ENCODE measurements around the gene KRIT1.
"Not testable (repeated sequence)": the region's sequence is repeated elsewhere in the genome, so short reads cannot be mapped to it uniquely, and the experiment has no call there.

Gene KRIT1

DNA sequence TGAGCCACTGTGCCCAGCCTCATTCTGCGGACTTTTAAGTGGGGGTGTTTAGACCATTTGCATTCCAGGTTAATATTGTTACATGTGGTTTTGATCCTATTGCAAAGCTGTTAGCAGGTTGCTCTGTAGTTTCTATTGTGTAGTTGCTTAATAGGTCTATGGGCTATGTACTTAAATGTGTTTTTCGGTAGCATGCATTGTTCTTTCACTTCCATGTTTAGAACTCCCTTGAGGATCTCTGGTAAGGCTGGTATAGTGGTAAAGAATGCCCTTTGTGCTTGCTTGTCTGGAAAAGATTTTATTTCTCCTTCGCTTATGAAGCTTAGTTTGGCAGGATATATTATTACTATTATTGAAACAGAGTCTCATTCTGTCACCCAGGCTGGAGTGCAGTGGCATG, 53.4 kb downstream of the KRIT1 start:
- no peak for DNase-seq (ENCODE audit: low read depth)
- H3K4me3 ChIP-seq (ENCODE audit: low read length) = no peak overlapping the region
- TF ChIP-seq, protein P1, sequence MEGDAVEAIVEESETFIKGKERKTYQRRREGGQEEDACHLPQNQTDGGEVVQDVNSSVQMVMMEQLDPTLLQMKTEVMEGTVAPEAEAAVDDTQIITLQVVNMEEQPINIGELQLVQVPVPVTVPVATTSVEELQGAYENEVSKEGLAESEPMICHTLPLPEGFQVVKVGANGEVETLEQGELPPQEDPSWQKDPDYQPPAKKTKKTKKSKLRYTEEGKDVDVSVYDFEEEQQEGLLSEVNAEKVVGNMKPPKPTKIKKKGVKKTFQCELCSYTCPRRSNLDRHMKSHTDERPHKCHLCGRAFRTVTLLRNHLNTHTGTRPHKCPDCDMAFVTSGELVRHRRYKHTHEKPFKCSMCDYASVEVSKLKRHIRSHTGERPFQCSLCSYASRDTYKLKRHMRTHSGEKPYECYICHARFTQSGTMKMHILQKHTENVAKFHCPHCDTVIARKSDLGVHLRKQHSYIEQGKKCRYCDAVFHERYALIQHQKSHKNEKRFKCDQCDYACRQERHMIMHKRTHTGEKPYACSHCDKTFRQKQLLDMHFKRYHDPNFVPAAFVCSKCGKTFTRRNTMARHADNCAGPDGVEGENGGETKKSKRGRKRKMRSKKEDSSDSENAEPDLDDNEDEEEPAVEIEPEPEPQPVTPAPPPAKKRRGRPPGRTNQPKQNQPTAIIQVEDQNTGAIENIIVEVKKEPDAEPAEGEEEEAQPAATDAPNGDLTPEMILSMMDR (IDR thresholded peaks at IDR 0.05; ENCODE audit: insufficient read depth, low read depth, low read length, missing control alignments) = no peak

DNA sequence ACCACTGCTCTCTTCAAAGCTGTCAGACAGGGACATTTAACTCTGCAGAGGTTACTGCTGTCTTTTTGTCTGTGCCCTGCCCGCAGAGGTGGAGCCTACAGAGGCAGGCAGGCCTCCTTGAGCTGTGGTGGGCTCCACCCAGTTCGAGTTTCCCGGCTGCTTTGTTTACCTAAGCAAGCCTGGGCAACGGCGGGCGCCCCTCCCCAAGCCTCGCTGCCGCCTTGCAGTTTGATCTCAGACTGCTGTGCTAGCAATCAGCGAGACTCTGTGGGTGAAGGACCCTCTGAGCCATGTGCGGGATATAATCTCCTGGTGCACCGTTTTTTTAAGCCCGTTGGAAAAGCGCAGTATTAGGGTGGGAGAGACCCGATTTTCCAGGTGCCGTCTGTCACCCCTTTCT, 56.5 kb downstream of the KRIT1 start:
- not testable (repeated sequence) for DNase-seq (ENCODE audit: low read depth); H3K4me3 ChIP-seq (ENCODE audit: low read length)

DNA sequence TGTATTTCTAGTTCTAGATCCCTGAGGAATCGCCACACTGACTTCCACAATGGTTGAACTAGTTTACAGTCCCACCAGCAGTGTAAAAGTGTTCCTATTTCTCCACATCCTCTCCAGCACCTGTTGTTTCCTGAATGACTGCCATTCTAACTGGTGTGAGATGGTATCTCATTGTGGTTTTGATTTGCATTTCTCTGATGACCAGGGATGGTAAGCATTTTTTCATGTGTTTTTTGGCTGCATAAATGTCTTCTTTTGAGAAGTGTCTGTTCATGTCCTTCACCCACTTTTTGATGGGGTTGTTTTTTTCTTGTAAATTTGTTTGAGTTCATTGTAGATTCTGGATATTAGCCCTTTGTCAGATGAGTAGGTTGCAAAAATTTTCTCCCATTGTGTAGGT, 61.4 kb downstream of the KRIT1 start:
- H3K4me3 ChIP-seq (ENCODE audit: low read length); DNase-seq (ENCODE audit: low read depth): not testable (repeated sequence)

GRCh38 chr7:92178928-92179924, 66.5 kb downstream of the KRIT1 start, which contains the start of gene LRRD1:
TSS of gene LRRD1 (minus strand) at chr7:92179142. CDS start at chr7:92165202, 13,940 bp downstream.
- TF ChIP-seq, protein P1 (IDR thresholded peaks at IDR 0.05; ENCODE audit: insufficient read depth, low read depth, low read length, missing control alignments) = peak; percentile 75
- H3K4me3 ChIP-seq (ENCODE audit: low read length) = peak within 1 kb of the TSS; percentile 51
- peak; percentile 90 for DNase-seq (ENCODE audit: low read depth)

- peak; percentile 48 for DNase-seq (ENCODE audit: low read depth)
- TF ChIP-seq, protein P1 (IDR thresholded peaks at IDR 0.05; ENCODE audit: insufficient read depth, low read depth, low read length, missing control alignments) = no peak
- H3K4me3 ChIP-seq (ENCODE audit: low read length) = no peak overlapping the region
Measured at GRCh38 chr7:92177362-92177761, 68.4 kb downstream of the KRIT1 start.

DNA sequence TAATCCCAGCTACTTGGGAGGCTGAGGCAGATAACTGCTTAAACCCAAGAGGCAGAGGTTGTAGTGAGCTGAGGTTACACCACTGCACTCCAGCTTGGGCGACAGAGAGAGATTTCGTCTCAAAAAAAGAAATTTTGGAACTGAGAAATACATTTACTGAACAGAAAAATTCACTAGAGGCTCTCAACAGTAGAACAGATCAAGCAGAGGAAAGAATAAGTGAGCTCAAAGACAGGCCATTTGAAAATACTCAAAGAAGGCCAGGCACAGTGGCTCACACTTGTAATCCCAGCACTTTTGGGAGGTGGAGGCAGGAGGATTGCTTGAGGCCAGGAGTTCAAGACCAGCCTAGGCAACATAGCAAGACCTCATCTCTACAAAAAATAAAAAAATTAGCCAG, 76.2 kb downstream of the KRIT1 start:
- not testable (repeated sequence) for DNase-seq (ENCODE audit: low read depth); H3K4me3 ChIP-seq (ENCODE audit: low read length)

DNA sequence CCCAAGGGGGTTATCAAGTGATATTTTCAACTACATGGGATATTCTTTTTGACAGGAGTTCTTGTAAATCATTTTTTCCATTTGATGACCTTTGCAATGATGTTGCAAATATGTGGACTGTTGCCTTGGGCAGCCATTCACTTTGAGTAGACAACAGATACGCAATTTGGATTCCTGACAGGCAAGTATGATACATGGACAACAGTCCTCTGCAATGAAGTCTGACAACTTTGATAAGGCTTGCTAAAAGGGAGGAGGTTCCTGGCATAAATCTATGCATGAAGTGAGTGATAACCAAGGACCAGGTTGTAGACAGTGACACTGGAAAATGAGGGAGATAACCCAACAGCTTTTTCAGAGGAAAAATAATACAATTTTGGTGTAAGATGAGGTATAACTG, 84.4 kb downstream of the KRIT1 start:
- TF ChIP-seq, protein P1 (IDR thresholded peaks at IDR 0.05; ENCODE audit: insufficient read depth, low read depth, low read length, missing control alignments) = no peak
- DNase-seq (ENCODE audit: low read depth) = no peak
- no peak overlapping the region for H3K4me3 ChIP-seq (ENCODE audit: low read length)

DNA sequence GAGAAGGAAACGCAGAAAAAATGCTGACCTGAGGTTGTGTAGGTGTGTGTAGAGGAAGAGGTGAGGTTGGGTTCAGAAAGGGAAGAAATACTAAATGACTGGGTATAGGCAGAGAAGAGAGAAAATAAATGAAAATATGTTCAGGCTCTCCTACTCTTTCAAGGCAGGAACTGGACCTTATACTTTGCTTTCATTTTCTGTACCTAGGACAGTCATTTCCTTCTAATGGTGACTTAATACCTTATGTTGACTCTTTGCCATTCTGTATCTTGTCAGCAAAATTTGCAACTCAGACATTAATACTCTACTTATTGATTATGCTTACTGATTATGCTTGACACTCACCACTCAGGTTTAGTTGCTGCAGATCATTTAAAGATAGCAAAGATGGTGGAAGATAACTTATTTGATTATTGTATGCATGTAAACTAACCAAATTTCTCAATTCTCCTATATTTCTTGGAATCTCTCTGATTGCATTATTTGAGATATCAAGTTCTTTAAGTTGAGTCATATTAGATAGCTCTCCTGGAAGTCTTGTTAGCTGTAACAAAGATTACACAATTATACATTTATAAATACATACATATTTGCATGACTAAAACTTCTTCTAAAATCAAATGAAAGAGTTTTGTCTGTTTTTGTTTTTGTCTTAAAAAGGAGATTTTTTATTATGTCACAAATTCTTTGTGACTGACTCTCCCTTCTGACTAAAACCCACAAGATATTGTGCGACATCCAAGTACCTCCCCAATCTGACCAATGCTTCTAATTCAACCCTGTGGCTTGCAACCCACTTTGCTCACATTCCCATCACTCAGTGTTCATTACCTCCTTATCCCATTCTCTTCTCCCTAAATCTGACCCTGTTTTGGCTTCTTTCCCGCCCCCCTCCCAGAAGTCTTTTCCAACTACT, 86.8 kb downstream of the KRIT1 start:
- TF ChIP-seq, protein P1 (IDR thresholded peaks at IDR 0.05; ENCODE audit: insufficient read depth, low read depth, low read length, missing control alignments) = no peak
- no peak overlapping the region for H3K4me3 ChIP-seq (ENCODE audit: low read length)
- DNase-seq (ENCODE audit: low read depth) = peak; percentile 18

Data from epithelial cell of esophagus (primary cell).